ENCODE results near the gene IGF2. TPM values are rescaled to one million over a fixed set of nuclear protein-coding genes. Genes with fewer than 3 reads are reported as not detected.

IGF2 gene
- total RNA-seq, 4 donors from 2014 or later, result 3.2 to 9.7 (median 5.6) TPM

DNA sequence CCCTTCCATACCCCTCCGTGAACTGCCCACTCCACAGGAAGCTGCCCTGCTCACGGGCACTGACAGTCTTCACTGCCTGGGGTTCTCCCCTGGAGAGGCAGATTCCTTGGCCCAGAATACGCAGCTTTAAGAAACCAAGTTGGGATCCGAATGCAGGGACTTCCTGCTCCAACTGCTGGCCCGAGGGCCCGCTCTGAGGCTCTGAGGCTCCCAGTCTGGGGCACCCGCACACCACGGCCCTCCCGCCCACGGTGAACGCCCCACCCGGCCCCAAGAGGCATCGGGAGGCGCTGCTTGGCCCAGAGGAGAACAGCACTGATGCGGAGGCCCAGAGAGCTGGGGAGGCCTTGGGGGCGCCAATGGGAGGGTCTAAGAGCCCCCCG, 42.3 kb downstream of the IGF2 start:
- Histone ChIP-seq H3K4me3 (no peak overlapping the region), H3K9me3 (no peaks in the 10 kb centered on the region), H3K27me3 (peaks cover 45% of the 10 kb centered on the region), H3K27ac (peak overlapping the region; percentile 64), H3K4me1 (peaks cover 72% of the 10 kb centered on the region), H3K36me3 (no peaks in the 10 kb centered on the region)
- peak; percentile 64 to 77 for DNase-seq (ENCODE audit: low spot score in 2 of 2)
- 63% methylated on average over 8 of the region's 17 CpGs for WGBS
- TF ChIP-seq, protein P1, sequence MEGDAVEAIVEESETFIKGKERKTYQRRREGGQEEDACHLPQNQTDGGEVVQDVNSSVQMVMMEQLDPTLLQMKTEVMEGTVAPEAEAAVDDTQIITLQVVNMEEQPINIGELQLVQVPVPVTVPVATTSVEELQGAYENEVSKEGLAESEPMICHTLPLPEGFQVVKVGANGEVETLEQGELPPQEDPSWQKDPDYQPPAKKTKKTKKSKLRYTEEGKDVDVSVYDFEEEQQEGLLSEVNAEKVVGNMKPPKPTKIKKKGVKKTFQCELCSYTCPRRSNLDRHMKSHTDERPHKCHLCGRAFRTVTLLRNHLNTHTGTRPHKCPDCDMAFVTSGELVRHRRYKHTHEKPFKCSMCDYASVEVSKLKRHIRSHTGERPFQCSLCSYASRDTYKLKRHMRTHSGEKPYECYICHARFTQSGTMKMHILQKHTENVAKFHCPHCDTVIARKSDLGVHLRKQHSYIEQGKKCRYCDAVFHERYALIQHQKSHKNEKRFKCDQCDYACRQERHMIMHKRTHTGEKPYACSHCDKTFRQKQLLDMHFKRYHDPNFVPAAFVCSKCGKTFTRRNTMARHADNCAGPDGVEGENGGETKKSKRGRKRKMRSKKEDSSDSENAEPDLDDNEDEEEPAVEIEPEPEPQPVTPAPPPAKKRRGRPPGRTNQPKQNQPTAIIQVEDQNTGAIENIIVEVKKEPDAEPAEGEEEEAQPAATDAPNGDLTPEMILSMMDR (IDR thresholded peaks at IDR 0.05), result no peak
- no peak for TF ChIP-seq POLR2AphosphoS5 (IDR thresholded peaks at IDR 0.05)
- TF ChIP-seq EP300 (IDR thresholded peaks at IDR 0.05), result no peak
- no peak for TF ChIP-seq POLR2A (IDR thresholded peaks at IDR 0.05)

DNA sequence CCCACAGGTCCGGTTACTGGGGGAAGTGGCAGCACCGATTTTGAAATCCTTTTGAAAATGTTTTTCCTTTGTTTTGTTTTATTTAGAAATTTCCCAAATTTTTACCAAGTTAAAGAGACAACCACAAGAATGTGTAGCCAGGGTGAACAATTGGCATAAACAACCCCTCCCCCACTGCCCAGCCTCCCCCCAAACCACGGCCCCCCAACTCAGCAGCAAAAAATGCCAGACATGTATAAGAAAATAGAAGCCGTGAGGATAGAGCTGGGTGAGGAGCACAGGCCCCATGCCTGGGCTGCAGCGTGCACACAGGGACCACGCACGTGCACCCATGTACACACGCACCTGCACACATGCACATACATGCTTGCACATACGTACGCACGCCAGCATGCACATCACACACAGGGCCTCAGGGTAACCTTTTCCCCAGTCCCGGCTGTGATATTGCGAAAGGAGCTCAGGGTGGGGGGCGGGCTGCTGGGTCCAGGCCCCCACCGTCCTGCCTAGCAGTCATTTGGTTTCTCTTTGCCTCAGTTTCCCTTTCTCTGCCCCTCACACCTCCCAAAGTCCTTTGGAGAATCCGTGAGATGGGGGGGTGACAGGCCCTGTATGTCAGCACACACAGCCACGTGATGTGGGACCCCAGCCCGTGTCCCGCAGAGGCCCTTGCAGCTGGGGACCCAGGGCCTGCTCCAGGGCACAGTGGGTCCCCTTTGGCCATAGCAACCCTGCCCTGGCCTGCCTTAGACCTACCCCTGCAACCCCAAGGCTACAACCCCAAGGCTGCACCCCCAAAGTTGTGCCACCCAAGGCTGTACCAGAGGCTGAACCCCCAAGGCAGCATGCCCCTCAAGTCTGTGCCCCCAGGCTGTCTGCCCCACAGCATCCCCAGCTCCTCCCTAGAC, 42.9 kb downstream of the IGF2 start:
- TF ChIP-seq POLR2A (IDR thresholded peaks at IDR 0.05) (no peak), POLR2AphosphoS5 (IDR thresholded peaks at IDR 0.05) (no peak), EP300 (IDR thresholded peaks at IDR 0.05) (no peak)
- TF ChIP-seq, protein P1 (IDR thresholded peaks at IDR 0.05), result no peak

DNA sequence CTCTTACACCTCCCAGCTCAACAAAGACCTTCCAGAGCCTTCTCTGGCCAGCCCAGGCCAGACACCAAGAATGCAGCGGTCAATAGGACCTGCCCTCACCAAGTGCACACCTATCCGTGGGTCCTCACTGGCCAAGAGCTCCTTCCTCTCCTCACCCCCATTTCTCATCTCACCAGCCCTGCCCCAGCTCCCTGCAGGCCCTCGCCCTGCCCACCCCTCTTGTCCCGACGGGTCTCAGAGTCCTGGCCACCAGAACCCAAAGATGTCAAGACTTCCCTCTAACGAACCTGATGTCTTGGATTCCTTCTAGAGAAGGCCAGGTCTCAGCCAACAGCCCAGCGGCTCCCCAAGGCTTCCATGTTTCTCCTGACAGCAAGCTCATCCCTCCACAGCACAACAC, 43.6 kb downstream of the IGF2 start:
- Histone ChIP-seq H3K27me3 (peaks cover 44% of the 10 kb centered on the region), H3K4me1 (peaks cover 72% of the 10 kb centered on the region), H3K9me3 (no peaks in the 10 kb centered on the region), H3K36me3 (no peaks in the 10 kb centered on the region), H3K27ac (no peak overlapping the region), H3K4me3 (no peak overlapping the region)
- TF ChIP-seq POLR2AphosphoS5 (IDR thresholded peaks at IDR 0.05), result no peak
- TF ChIP-seq EP300 (IDR thresholded peaks at IDR 0.05), result no peak
- no peak for TF ChIP-seq POLR2A (IDR thresholded peaks at IDR 0.05)
- TF ChIP-seq, protein P1 (IDR thresholded peaks at IDR 0.05), result no peak
- DNase-seq (ENCODE audit: low spot score in 2 of 2), result peak; percentile 45 to 49
- 97% methylated on average over 7 of the region's 7 CpGs for WGBS

More for the DNA sequence above, 42.9 kb downstream of the IGF2 start:
- Histone ChIP-seq H3K27ac (no peak overlapping the region), H3K9me3 (no peaks in the 10 kb centered on the region), H3K36me3 (no peaks in the 10 kb centered on the region), H3K4me3 (no peak overlapping the region), H3K4me1 (peaks cover 72% of the 10 kb centered on the region), H3K27me3 (peaks cover 46% of the 10 kb centered on the region)
- peak; percentile 54 to 68 for DNase-seq (ENCODE audit: low spot score in 2 of 2)
- WGBS, result 91% methylated on average over 18 of the region's 19 CpGs

DNA sequence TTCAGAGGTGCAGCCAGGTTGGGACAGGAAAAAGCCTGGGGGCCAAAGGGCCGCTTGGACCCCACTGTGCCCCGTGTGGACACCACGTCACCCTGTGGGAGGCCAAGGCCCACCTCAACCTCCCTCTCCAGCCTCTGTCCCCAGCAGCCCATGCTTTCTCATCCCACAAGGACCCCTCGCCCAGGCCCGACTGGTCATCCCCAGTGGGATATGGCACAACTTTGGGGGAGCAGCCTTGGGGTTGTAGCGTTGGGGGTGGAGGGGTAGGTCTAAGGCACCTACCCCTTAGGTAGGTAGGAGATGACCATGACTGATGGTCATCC, 44.0 kb downstream of the IGF2 start:
- Histone ChIP-seq H3K4me1 (peaks cover 69% of the 10 kb centered on the region), H3K36me3 (no peaks in the 10 kb centered on the region), H3K4me3 (no peak overlapping the region), H3K27ac (no peak overlapping the region), H3K9me3 (no peaks in the 10 kb centered on the region), H3K27me3 (peaks cover 41% of the 10 kb centered on the region)
- 100% methylated on average over 3 of the region's 6 CpGs for WGBS
- TF ChIP-seq POLR2AphosphoS5 (IDR thresholded peaks at IDR 0.05) (no peak), POLR2A (IDR thresholded peaks at IDR 0.05) (no peak)
- TF ChIP-seq, protein P1 (IDR thresholded peaks at IDR 0.05), result no peak
- DNase-seq (ENCODE audit: low spot score in 2 of 2), result peak; percentile 59 to 74

DNA sequence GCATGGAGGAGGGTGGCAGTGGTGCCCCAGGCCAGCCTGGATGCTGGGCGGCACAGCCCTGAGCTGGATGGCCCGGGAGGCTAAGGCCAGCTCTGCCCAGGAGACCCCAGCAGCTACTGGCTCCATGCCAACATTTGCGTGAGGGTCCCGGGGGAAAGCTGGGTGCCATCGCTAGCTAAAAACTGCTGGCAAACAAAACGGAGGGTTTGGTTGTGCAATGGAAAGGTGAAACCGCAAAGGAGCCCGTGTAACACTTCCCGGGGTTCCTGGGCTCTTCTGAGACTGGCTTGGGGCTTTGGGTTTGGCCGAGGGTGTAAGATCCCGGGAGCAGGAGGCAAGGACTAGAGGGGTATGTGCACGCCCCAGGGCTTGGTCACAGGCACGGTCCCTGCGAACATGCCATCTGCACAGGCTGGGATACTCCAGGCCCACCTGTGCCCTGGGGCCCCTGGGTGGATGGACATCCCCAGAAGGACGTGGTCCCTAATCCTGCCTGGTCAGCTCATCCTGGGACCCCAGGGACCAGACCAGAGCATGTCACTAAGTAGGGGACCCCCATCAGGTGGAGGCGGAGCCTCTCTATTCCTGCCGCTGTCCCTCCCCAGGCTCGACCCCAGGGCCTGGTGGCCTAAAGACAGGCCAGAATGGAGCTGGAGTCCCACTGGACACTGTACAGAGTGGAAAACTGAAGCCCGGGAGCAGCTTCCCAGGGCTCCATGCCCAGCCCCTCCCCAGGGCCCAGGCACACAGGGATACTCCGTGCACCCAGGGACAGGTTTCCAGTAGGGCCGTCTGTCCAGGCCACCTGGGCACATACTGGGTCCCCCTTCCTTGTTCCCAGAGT, 44.6 kb downstream of the IGF2 start:
- Histone ChIP-seq H3K36me3 (no peaks in the 10 kb centered on the region), H3K27me3 (peaks cover 39% of the 10 kb centered on the region), H3K27ac (no peak overlapping the region), H3K4me1 (peaks cover 63% of the 10 kb centered on the region), H3K4me3 (no peak overlapping the region), H3K9me3 (no peaks in the 10 kb centered on the region)
- 86% methylated on average over 11 of the region's 21 CpGs for WGBS
- TF ChIP-seq POLR2AphosphoS5 (IDR thresholded peaks at IDR 0.05), result no peak
- no peak for TF ChIP-seq POLR2A (IDR thresholded peaks at IDR 0.05)
- TF ChIP-seq EP300 (IDR thresholded peaks at IDR 0.05), result no peak
- TF ChIP-seq, protein P1 (IDR thresholded peaks at IDR 0.05), result no peak
- peak; percentile 48 to 76 for DNase-seq (ENCODE audit: low spot score in 2 of 2)
